Right lobe of liver (tissue), 4 donors: ENCODE measurements around the gene ANO6.

Experiments
- POLR2A ChIP-seq: fragments of 450-650 bp; IDR thresholded peaks from one replicate; pipeline ENCODE4 v1.6.1; 2017; ENCODE audit warnings: antibody characterized with exemption, mild to moderate bottlenecking
- TF ChIP-seq, protein P1 (sequence below), 4 donors: fragments of 200-600 bp in 3 of 4; fragments of 450-650 bp in 1 of 4; IDR thresholded peaks; one replicate each; pipeline versions ENCODE4 v1.5.1 to v1.8.0; 2016 to 2022; ENCODE audit warnings: antibody characterized with exemption in 4 of 4, mild to moderate bottlenecking in 2 of 4
- donor health status: DM: no; HTN: no; CAD: no.
- donor health status: DM: no; HTN: no; CAD: no.
- donor health status: DM: no; HTN: yes; CAD: no.

GRCh38 chr12:45226021-45226420 is 10.1 kb downstream of the ANO6 start:
- TF ChIP-seq, protein P1, sequence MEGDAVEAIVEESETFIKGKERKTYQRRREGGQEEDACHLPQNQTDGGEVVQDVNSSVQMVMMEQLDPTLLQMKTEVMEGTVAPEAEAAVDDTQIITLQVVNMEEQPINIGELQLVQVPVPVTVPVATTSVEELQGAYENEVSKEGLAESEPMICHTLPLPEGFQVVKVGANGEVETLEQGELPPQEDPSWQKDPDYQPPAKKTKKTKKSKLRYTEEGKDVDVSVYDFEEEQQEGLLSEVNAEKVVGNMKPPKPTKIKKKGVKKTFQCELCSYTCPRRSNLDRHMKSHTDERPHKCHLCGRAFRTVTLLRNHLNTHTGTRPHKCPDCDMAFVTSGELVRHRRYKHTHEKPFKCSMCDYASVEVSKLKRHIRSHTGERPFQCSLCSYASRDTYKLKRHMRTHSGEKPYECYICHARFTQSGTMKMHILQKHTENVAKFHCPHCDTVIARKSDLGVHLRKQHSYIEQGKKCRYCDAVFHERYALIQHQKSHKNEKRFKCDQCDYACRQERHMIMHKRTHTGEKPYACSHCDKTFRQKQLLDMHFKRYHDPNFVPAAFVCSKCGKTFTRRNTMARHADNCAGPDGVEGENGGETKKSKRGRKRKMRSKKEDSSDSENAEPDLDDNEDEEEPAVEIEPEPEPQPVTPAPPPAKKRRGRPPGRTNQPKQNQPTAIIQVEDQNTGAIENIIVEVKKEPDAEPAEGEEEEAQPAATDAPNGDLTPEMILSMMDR (IDR thresholded peaks at IDR 0.05): no peak
- TF ChIP-seq POLR2A: no peak
